ENCODE measurements around the gene PLXNA4.

- TF ChIP-seq CTCF (IDR thresholded peaks at IDR 0.05; ENCODE audit: low read depth, low read length, missing input control): no peak
- no peak for TF ChIP-seq GABPA (IDR thresholded peaks at IDR 0.05 in 1 of 2, conservative IDR thresholded peaks at IDR 0.05 in 1 of 2)
Observed at GRCh38 chr7:132381742-132382472, 194.4 kb downstream of the PLXNA4 start.
